GM12878 (cell line): Measurements from ENCODE around the gene ALDH18A1. TPM values are rescaled to one million over a fixed set of nuclear protein-coding genes. Genes with fewer than 3 reads are reported as not detected.

Source experiments
- ATAC-seq: fragments of 200-7000 bp; cut with Tn5 transposase; 3 replicates; pipeline ENCODE4 v1.9.1; 2020; ENCODE audit warnings: mild to moderate bottlenecking, moderate library complexity
- BruUV-seq: library from RNA; stranded (reverse); fragments of 400-500 nt; replicated peaks from 2 replicates; lab custom pipeline; 2021; lab: Mats Ljungman, UMichigan
- CTCF ChIA-PET: fragments of 300-600 bp; sonication (Branson Sonifier 250); formaldehyde crosslinking; extraction: SDS; loops from one replicate; lab custom pipeline; 2021; ENCODE audit warnings: inconsistent platforms; lab: Yijun Ruan, JAX
- POLR2A ChIA-PET: fragments of 350-600 bp; formaldehyde crosslinking; extraction: SDS; loops from one replicate; lab custom pipeline; 2021; ENCODE audit warnings: inconsistent platforms; lab: Charles Lee
- RAD21 ChIA-PET: fragments of 300-600 bp; sonication (Branson Sonifier 250); formaldehyde crosslinking; loops from one replicate; lab custom pipeline; 2023; ENCODE audit warnings: antibody characterized with exemption; ENCODE audit not compliant: unreplicated experiment; lab: Charles Lee
- SMC1A ChIA-PET: fragments of 300-600 bp; sonication (Branson Sonifier 250); formaldehyde crosslinking; loops from one replicate; lab custom pipeline; 2023; ENCODE audit not compliant: unreplicated experiment, uncharacterized antibody; lab: Charles Lee
- DNase-seq: peaks from one replicate; pipeline ENCODE4 v3.0.0-alpha.2; 2011; ENCODE audit warnings: low read depth, low spot score
- FAIRE-seq: peaks from 3 replicates; lab custom pipeline; 2011; peaks lifted over from hg19 to GRCh38; lab: Jason Lieb, UNC
- H2AFZ ChIP-seq: 2 replicates; pipeline ENCODE4 v1.6.0; 2011; ENCODE audit warnings: low read depth, low read length, control low read depth; ENCODE audit not compliant: control insufficient read depth
- H3K27ac ChIP-seq: 2 replicates; pipeline ENCODE4 v1.5.1; 2011; ENCODE audit warnings: control low read depth; ENCODE audit not compliant: control insufficient read depth, insufficient read depth
- H3K27me3 ChIP-seq, 2 experiments: replicated peaks in 1 of 2; 2 replicates each; pipeline versions ENCODE4 v1.6.0 to v1.6.1; 2011; ENCODE audit warnings: low read length in 1 of 2; ENCODE audit not compliant: control insufficient read depth in 2 of 2, insufficient read depth in 2 of 2
- H3K36me3 ChIP-seq, 2 experiments: 2 replicates each; pipeline ENCODE4 v1.5.1; 2011; ENCODE audit warnings: low read length in 1 of 2; ENCODE audit not compliant: control insufficient read depth in 2 of 2, insufficient read depth in 2 of 2
- H3K4me1 ChIP-seq: 2 replicates; pipeline ENCODE4 v1.6.1; 2011; ENCODE audit warnings: mild to moderate bottlenecking, low read length, moderate library complexity, mixed read lengths; ENCODE audit not compliant: control insufficient read depth, insufficient read depth
- H3K4me2 ChIP-seq: 2 replicates; pipeline ENCODE4 v1.6.0; 2011; ENCODE audit warnings: control low read depth; ENCODE audit not compliant: control insufficient read depth, insufficient read depth
- H3K4me3 ChIP-seq: fragments of 200-600 bp; sonication (generic); 2 replicates; pipeline ENCODE4 v1.5.1; 2016
- H3K79me2 ChIP-seq: 2 replicates; pipeline ENCODE4 v1.6.0; 2011; ENCODE audit warnings: low read length; ENCODE audit not compliant: control insufficient read depth, insufficient read depth
- H3K9ac ChIP-seq: 2 replicates; pipeline ENCODE4 v1.8.0; 2011; ENCODE audit warnings: low read length, control low read depth, mixed read lengths; ENCODE audit not compliant: control insufficient read depth, insufficient read depth
- H3K9me3 ChIP-seq: replicated peaks from 3 replicates; pipeline ENCODE4 v1.5.1; 2011; ENCODE audit warnings: mild to moderate bottlenecking, low read length; ENCODE audit not compliant: control insufficient read depth, insufficient read depth
- H4K20me1 ChIP-seq: 2 replicates; pipeline ENCODE4 v1.6.0; 2011; ENCODE audit not compliant: control insufficient read depth, insufficient read depth
- NR2C2 ChIP-seq: IDR thresholded peaks from 2 replicates; pipeline ENCODE4 v1.6.1; 2011; ENCODE audit warnings: borderline replicate concordance, low read depth; ENCODE audit not compliant: control insufficient read depth, insufficient read length
- NRF1 ChIP-seq: conservative IDR thresholded peaks from 2 replicates; pipeline ENCODE4 v1.6.1; 2011; ENCODE audit warnings: mild to moderate bottlenecking, low read depth, low read length, improper control_type of control experiment
- ZSCAN29 ChIP-seq: fragments of 450-650 bp; IDR thresholded peaks from 2 replicates; pipeline ENCODE4 v1.6.1; 2017; ENCODE audit warnings: mild to moderate bottlenecking, moderate library complexity
- WGBS: methylation state at CpG from one replicate; pipeline ENCODE4 v1.1.6; 2016; ENCODE audit warnings: low lambda C conversion rate; ENCODE audit not compliant: insufficient replicate concordance, insufficient coverage; ENCODE audit errors: missing lambda C conversion rate; 5-methylcytosine and 5-hydroxymethylcytosine counted together
- in situ Hi-C: fragments of 300-500 bp; cut with MboI; formaldehyde crosslinking; loops from 9 replicates; pipeline ENCODE4 v1.14.3; 2018; ENCODE audit warnings: mixed read lengths
- intact Hi-C: fragments of 100-400 bp; cut with micrococcal nuclease; formaldehyde crosslinking; loops from one replicate; pipeline ENCODE4 v1.14.2; 2022; ENCODE audit not compliant: unreplicated experiment
- polyA plus RNA-seq, 11 experiments: library from polyadenylated mRNA; depleted of rRNA in 4 of 11; unstranded in 6 of 11; stranded (reverse) in 5 of 11; fragments of >200 nt; fragmentation: Nextera tagmentation in 4 of 11; fragmentation: Illumina TruSeq in 1 of 11; extraction: Ambion mirVana in 4 of 11; extraction: Trizol in 1 of 11; gene quantifications; 1 replicate in 1 of 11; 2 replicates in 10 of 11; pipeline versions ENCODE4 v1.2.1 to v1.2.3, GENCODE V29; 2011 to 2016; ENCODE audit warnings: inconsistent platforms in 2 of 11, missing spikeins in 2 of 11, low read depth in 1 of 11
- total RNA-seq, 4 experiments: library from RNA; depleted of rRNA in 3 of 4; stranded (reverse); fragments of >200 nt in 3 of 4; fragmentation: Illumina TruSeq in 1 of 4; extraction: Trizol in 1 of 4; gene quantifications; 2 replicates each; pipeline versions ENCODE4 v1.2.1 to v1.2.3, GENCODE V29; 2013 to 2021
- TF ChIP-seq, protein P1 (sequence below): fragments of 450-650 bp; IDR thresholded peaks from 2 replicates; pipeline ENCODE4 v1.6.1; 2014; ENCODE audit warnings: mild to moderate bottlenecking
- TF ChIP-seq, protein P2 (sequence below): fragments of 450-650 bp; formaldehyde crosslinking; IDR thresholded peaks from 2 replicates; pipeline ENCODE4 v1.4.0; 2020; ENCODE audit warnings: mild to moderate bottlenecking, moderate library complexity

The ALDH18A1 gene
- total and polyA plus RNA-seq, 10 of the 15 experiments (the other 5 are each of a cell fraction or from before 2014, with no cell fraction given), result 24.3 to 118 (median 99.3) TPM

DNA sequence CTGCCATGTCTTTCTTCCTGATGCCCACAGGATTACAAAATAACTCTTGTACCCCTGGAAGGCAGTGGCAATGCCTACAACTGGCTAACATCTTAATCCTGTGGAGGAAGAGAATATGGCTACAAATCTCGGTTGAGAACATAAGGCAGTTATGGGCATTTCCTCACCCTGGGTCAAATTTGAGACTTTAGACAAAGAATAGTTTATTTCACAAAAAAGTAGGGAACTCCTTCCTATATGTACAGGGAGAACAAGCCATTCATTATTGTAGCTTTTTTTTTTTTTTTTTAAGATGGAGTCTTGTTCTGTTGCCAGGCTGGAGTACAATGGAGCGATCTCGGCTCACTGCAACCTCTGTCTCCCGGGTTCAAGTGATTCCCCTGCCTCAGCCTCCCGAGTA, 2.6 kb downstream of the ALDH18A1 start:
- H3K4me1 ChIP-seq, result peaks cover 5% of the 10 kb centered on the region
- 100% methylated on average over 5 of the region's 5 CpGs for WGBS
- no peak for FAIRE-seq
- DNase-seq, result no peak
- H3K9me3 ChIP-seq, result peaks cover 8% of the 10 kb centered on the region; the same call in 2 of the 3 replicates
- no peak for ATAC-seq
- no peak overlapping the region for H3K27ac ChIP-seq
- BruUV-seq, result no TSS peak
- H3K79me2 ChIP-seq, result peaks cover 34% of the 10 kb centered on the region
- no peak overlapping the region; the same call in 1 of the 2 replicates for H3K9ac ChIP-seq
- no peak overlapping the region for H2AFZ ChIP-seq
- peaks cover 0 to 15% of the 10 kb centered on the region in 2 experiments; a peak in 2 of 4 replicates for H3K36me3 ChIP-seq
- CTCF ChIA-PET, result interaction anchor here (0.6 to 1.3 kb wide), 4 partner anchors 12 to 1749 kb away, joined by 3 read pairs; partner anchors contain the start of gene TCTN3
- RAD21 ChIA-PET, result interaction anchor here (0.7 to 1.0 kb wide), 3 partner anchors 24 to 1095 kb away, joined by 3 read pairs; partner anchors contain the start of gene TCTN3
- H4K20me1 ChIP-seq, result no peaks in the 10 kb centered on the region
- peak overlapping the region; percentile 41; the same call in 1 of the 2 replicates for H3K4me2 ChIP-seq
- intact Hi-C loops, result no loop called here
- H3K4me3 ChIP-seq, result peak overlapping the region; percentile 5; the same call in 1 of the 2 replicates
- POLR2A ChIA-PET, result interaction anchor here (0.6 kb wide), 1 partner anchor 168 kb away, joined by 13 read pairs; no protein-coding TSS in a partner anchor
- no peaks in the 10 kb centered on the region for H3K27me3 ChIP-seq
- in situ Hi-C loops, result no loop called here
- no peak for TF ChIP-seq ZSCAN29
- TF ChIP-seq NRF1, result no peak
- TF ChIP-seq NR2C2, result no peak
- TF ChIP-seq, protein P1, sequence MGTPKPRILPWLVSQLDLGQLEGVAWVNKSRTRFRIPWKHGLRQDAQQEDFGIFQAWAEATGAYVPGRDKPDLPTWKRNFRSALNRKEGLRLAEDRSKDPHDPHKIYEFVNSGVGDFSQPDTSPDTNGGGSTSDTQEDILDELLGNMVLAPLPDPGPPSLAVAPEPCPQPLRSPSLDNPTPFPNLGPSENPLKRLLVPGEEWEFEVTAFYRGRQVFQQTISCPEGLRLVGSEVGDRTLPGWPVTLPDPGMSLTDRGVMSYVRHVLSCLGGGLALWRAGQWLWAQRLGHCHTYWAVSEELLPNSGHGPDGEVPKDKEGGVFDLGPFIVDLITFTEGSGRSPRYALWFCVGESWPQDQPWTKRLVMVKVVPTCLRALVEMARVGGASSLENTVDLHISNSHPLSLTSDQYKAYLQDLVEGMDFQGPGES, result no peak
- TF ChIP-seq, protein P2, sequence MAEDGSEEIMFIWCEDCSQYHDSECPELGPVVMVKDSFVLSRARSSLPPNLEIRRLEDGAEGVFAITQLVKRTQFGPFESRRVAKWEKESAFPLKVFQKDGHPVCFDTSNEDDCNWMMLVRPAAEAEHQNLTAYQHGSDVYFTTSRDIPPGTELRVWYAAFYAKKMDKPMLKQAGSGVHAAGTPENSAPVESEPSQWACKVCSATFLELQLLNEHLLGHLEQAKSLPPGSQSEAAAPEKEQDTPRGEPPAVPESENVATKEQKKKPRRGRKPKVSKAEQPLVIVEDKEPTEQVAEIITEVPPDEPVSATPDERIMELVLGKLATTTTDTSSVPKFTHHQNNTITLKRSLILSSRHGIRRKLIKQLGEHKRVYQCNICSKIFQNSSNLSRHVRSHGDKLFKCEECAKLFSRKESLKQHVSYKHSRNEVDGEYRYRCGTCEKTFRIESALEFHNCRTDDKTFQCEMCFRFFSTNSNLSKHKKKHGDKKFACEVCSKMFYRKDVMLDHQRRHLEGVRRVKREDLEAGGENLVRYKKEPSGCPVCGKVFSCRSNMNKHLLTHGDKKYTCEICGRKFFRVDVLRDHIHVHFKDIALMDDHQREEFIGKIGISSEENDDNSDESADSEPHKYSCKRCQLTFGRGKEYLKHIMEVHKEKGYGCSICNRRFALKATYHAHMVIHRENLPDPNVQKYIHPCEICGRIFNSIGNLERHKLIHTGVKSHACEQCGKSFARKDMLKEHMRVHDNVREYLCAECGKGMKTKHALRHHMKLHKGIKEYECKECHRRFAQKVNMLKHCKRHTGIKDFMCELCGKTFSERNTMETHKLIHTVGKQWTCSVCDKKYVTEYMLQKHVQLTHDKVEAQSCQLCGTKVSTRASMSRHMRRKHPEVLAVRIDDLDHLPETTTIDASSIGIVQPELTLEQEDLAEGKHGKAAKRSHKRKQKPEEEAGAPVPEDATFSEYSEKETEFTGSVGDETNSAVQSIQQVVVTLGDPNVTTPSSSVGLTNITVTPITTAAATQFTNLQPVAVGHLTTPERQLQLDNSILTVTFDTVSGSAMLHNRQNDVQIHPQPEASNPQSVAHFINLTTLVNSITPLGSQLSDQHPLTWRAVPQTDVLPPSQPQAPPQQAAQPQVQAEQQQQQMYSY (CRISPR knock-in tag), result no peak
- SMC1A ChIA-PET, result interaction anchor here (0.6 to 1.1 kb wide), 2 partner anchors 18 to 30 kb away, joined by 3 read pairs; no protein-coding TSS in a partner anchor
